H1 (cell line): Measurements from ENCODE around the gene CBLN3. TPM values are rescaled to one million over a fixed set of nuclear protein-coding genes. Genes with fewer than 3 reads are reported as not detected.

Experiments
- CHD2 ChIP-seq: IDR thresholded peaks from 2 replicates; pipeline ENCODE4 v1.6.1; 2012; ENCODE audit warnings: low read length, improper control_type of control experiment
- EZH2 ChIP-seq: fragments of 200-600 bp; sonication (generic); IDR thresholded peaks from 2 replicates; pipeline ENCODE4 v1.7.1; 2012; ENCODE audit warnings: low read depth, mild to moderate bottlenecking, moderate library complexity, low read length, inconsistent platforms; ENCODE audit not compliant: severe bottlenecking
- FOSL1 ChIP-seq: IDR thresholded peaks from 2 replicates; pipeline ENCODE4 v1.6.1; 2011; ENCODE audit warnings: mild to moderate bottlenecking, low read depth, low read length, moderate library complexity; ENCODE audit not compliant: insufficient read depth
- NRF1 ChIP-seq: IDR thresholded peaks from 2 replicates; pipeline ENCODE4 v1.6.1; 2011; ENCODE audit warnings: mild to moderate bottlenecking, low read depth, low read length, improper control_type of control experiment
- POU5F1 ChIP-seq: IDR thresholded peaks from 2 replicates; pipeline ENCODE4 v1.6.1; 2011; ENCODE audit warnings: low read depth, mild to moderate bottlenecking, low read length, moderate library complexity
- polyA plus RNA-seq, 7 experiments: library from polyadenylated mRNA; depleted of rRNA in 3 of 7; stranded (reverse) in 5 of 7; unstranded in 2 of 7; fragments of >200 nt in 5 of 7; fragments of 200-250 nt in 2 of 7; gene quantifications; 1 replicate in 5 of 7; 2 replicates in 1 of 7; 4 replicates in 1 of 7; pipeline versions ENCODE4 v1.2.1 to v1.2.3, GENCODE V29; 2011 to 2013; ENCODE audit warnings: missing spikeins in 2 of 7, mixed read lengths in 2 of 7
- total RNA-seq: library from RNA; stranded (reverse); fragmentation: NEBNext Ultra II Directional; extraction: Animal tissue kit (Norgen Biotek cat#: 25700); gene quantifications from 2 replicates; pipeline ENCODE4 v1.2.1, GENCODE V29; 2021
- TF ChIP-seq, protein P1 (sequence below): fragments of 300-600 bp; sonication (generic); IDR thresholded peaks from 2 replicates; pipeline ENCODE4 v1.7.1; 2012; ENCODE audit warnings: low read length, moderate library complexity, mild to moderate bottlenecking, inconsistent platforms; ENCODE audit not compliant: insufficient replicate concordance
- TF ChIP-seq, protein P2 (sequence below), 3 experiments: IDR thresholded peaks; 1 replicate in 2 of 3; 2 replicates in 1 of 3; pipeline versions ENCODE4 v1.5.1 to v1.6.1; 2011; ENCODE audit warnings: low read length in 3 of 3, mild to moderate bottlenecking in 3 of 3, inconsistent platforms in 2 of 3, low read depth in 1 of 3, moderate library complexity in 1 of 3; ENCODE audit not compliant: insufficient read depth in 1 of 3; ENCODE audit errors: control extremely low read depth in 1 of 3

Gene CBLN3
- total and polyA plus RNA-seq, 2 of the 8 experiments (the other 6 are each of a cell fraction or from before 2014, with no cell fraction given) = 0.54 to 1.00 TPM

DNA sequence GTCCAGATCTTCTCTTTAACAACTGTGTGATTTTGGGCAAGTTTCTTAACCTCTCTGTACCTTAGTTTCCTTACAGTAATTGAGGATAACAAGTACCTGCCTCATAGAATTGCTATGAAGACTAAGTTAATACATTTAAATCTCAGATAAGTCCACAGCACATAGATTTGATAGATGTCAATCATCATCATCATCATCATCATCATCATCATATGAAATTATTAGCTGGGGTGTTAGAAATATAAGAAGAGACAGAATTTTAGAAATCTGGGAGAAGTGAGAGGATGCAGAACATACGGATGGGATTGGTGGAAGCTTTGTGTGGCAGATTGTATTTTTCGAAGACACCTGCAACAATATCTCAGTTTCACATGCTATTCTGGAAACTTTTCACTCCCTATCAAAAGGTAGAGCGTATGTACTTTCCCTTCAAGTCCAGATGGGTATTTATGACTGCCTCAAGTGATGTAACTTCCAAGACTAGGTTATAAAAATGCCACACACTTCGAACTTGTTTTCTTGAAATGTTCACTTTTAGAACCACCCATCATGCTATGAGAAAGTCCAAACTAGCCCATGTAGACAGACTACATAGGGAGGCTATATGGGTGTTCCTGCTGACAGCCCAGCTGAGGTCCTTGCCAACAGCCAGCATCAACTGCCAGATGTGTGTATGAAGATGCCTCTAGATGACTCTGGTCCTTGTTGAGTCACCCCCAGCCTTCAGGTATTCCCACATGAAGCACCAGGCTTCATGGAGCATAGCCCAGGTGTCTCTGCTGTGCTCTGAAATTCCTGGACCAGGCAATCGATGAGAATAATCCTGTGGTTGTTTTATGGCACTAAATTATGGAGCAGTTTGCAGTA is 33.8 kb upstream of the CBLN3 start (continued):
- TF ChIP-seq, protein P1, sequence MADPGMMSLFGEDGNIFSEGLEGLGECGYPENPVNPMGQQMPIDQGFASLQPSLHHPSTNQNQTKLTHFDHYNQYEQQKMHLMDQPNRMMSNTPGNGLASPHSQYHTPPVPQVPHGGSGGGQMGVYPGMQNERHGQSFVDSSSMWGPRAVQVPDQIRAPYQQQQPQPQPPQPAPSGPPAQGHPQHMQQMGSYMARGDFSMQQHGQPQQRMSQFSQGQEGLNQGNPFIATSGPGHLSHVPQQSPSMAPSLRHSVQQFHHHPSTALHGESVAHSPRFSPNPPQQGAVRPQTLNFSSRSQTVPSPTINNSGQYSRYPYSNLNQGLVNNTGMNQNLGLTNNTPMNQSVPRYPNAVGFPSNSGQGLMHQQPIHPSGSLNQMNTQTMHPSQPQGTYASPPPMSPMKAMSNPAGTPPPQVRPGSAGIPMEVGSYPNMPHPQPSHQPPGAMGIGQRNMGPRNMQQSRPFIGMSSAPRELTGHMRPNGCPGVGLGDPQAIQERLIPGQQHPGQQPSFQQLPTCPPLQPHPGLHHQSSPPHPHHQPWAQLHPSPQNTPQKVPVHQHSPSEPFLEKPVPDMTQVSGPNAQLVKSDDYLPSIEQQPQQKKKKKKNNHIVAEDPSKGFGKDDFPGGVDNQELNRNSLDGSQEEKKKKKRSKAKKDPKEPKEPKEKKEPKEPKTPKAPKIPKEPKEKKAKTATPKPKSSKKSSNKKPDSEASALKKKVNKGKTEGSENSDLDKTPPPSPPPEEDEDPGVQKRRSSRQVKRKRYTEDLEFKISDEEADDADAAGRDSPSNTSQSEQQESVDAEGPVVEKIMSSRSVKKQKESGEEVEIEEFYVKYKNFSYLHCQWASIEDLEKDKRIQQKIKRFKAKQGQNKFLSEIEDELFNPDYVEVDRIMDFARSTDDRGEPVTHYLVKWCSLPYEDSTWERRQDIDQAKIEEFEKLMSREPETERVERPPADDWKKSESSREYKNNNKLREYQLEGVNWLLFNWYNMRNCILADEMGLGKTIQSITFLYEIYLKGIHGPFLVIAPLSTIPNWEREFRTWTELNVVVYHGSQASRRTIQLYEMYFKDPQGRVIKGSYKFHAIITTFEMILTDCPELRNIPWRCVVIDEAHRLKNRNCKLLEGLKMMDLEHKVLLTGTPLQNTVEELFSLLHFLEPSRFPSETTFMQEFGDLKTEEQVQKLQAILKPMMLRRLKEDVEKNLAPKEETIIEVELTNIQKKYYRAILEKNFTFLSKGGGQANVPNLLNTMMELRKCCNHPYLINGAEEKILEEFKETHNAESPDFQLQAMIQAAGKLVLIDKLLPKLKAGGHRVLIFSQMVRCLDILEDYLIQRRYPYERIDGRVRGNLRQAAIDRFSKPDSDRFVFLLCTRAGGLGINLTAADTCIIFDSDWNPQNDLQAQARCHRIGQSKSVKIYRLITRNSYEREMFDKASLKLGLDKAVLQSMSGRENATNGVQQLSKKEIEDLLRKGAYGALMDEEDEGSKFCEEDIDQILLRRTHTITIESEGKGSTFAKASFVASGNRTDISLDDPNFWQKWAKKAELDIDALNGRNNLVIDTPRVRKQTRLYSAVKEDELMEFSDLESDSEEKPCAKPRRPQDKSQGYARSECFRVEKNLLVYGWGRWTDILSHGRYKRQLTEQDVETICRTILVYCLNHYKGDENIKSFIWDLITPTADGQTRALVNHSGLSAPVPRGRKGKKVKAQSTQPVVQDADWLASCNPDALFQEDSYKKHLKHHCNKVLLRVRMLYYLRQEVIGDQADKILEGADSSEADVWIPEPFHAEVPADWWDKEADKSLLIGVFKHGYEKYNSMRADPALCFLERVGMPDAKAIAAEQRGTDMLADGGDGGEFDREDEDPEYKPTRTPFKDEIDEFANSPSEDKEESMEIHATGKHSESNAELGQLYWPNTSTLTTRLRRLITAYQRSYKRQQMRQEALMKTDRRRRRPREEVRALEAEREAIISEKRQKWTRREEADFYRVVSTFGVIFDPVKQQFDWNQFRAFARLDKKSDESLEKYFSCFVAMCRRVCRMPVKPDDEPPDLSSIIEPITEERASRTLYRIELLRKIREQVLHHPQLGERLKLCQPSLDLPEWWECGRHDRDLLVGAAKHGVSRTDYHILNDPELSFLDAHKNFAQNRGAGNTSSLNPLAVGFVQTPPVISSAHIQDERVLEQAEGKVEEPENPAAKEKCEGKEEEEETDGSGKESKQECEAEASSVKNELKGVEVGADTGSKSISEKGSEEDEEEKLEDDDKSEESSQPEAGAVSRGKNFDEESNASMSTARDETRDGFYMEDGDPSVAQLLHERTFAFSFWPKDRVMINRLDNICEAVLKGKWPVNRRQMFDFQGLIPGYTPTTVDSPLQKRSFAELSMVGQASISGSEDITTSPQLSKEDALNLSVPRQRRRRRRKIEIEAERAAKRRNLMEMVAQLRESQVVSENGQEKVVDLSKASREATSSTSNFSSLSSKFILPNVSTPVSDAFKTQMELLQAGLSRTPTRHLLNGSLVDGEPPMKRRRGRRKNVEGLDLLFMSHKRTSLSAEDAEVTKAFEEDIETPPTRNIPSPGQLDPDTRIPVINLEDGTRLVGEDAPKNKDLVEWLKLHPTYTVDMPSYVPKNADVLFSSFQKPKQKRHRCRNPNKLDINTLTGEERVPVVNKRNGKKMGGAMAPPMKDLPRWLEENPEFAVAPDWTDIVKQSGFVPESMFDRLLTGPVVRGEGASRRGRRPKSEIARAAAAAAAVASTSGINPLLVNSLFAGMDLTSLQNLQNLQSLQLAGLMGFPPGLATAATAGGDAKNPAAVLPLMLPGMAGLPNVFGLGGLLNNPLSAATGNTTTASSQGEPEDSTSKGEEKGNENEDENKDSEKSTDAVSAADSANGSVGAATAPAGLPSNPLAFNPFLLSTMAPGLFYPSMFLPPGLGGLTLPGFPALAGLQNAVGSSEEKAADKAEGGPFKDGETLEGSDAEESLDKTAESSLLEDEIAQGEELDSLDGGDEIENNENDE = no peak
- TF ChIP-seq EZH2 (no peak), CHD2 (no peak), FOSL1 (no peak), NRF1 (no peak), POU5F1 (no peak)
- TF ChIP-seq, protein P2, sequence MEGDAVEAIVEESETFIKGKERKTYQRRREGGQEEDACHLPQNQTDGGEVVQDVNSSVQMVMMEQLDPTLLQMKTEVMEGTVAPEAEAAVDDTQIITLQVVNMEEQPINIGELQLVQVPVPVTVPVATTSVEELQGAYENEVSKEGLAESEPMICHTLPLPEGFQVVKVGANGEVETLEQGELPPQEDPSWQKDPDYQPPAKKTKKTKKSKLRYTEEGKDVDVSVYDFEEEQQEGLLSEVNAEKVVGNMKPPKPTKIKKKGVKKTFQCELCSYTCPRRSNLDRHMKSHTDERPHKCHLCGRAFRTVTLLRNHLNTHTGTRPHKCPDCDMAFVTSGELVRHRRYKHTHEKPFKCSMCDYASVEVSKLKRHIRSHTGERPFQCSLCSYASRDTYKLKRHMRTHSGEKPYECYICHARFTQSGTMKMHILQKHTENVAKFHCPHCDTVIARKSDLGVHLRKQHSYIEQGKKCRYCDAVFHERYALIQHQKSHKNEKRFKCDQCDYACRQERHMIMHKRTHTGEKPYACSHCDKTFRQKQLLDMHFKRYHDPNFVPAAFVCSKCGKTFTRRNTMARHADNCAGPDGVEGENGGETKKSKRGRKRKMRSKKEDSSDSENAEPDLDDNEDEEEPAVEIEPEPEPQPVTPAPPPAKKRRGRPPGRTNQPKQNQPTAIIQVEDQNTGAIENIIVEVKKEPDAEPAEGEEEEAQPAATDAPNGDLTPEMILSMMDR (IDR thresholded peaks at IDR 0.05; ENCODE audit: control extremely low read depth in 1 of 3, insufficient read depth in 1 of 3, low read depth in 1 of 3, low read length in 3 of 3) = no peak
